Esophagus muscularis mucosa (tissue), 4 donors: ENCODE measurements around the gene HELZ2.
A peak's percentile ranks its signal among the peaks of the same experiment; 100 is the strongest.

Experiments used
- EP300 ChIP-seq: sonication (generic); formaldehyde crosslinking; IDR thresholded peaks from one replicate; pipeline ENCODE4 v1.6.1; 2017; ENCODE audit warnings: antibody characterized with exemption
- POLR2A ChIP-seq: fragments of 450-650 bp; IDR thresholded peaks from one replicate; pipeline ENCODE4 v1.6.1; 2017; ENCODE audit warnings: antibody characterized with exemption, moderate library complexity, mild to moderate bottlenecking, low read depth
- POLR2AphosphoS5 ChIP-seq, 2 donors: sonication (generic); formaldehyde crosslinking; IDR thresholded peaks; one replicate each; pipeline ENCODE4 v1.6.1; 2017; ENCODE audit warnings: antibody characterized with exemption in 2 of 2
- TF ChIP-seq, protein P1 (sequence below), 3 experiments: fragments of 200-600 bp in 2 of 3; fragments of 450-650 bp in 1 of 3; sonication (generic) in 2 of 3; IDR thresholded peaks; one replicate each; pipeline ENCODE4 v1.5.1; 2017 to 2019; ENCODE audit warnings: antibody characterized with exemption in 3 of 3, mild to moderate bottlenecking in 2 of 3, moderate library complexity in 1 of 3

DNA sequence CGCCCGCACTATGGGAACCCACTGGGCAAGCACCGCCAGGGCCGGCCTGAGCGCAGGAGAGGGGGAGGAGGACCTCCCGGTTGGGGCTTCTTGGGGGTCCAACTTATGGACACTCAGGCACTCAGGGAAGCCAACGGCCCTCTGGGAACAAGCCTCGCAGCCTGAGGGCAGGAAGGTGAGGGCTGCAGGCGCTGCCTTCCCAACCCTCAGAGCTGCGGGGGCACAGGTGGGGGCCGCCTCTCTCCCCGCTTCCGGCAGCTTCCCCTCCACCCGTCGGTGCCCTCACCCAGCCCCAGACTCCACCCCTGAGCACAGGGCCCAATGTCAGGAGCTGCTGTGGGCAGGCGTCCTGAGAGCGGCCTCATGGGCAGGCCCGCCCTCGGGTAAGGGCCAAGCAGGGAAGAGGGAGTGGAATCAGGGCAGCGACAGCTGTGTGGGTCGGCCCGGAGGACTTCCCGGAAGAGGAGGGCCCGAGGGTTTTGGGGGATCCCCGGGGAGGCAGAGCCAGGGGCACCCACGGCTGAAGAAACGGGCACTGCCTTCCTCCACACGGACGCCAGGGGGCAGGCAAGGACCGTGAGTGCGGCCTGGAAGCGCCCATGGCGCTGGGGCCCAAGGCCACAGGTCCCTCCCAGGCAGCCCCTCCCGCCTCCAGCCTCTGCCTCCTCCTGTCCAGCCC lies 36.4 kb downstream of the HELZ2 start:
- TF ChIP-seq, protein P1, sequence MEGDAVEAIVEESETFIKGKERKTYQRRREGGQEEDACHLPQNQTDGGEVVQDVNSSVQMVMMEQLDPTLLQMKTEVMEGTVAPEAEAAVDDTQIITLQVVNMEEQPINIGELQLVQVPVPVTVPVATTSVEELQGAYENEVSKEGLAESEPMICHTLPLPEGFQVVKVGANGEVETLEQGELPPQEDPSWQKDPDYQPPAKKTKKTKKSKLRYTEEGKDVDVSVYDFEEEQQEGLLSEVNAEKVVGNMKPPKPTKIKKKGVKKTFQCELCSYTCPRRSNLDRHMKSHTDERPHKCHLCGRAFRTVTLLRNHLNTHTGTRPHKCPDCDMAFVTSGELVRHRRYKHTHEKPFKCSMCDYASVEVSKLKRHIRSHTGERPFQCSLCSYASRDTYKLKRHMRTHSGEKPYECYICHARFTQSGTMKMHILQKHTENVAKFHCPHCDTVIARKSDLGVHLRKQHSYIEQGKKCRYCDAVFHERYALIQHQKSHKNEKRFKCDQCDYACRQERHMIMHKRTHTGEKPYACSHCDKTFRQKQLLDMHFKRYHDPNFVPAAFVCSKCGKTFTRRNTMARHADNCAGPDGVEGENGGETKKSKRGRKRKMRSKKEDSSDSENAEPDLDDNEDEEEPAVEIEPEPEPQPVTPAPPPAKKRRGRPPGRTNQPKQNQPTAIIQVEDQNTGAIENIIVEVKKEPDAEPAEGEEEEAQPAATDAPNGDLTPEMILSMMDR (IDR thresholded peaks at IDR 0.05), result peak; percentile 91 to 97 (median 93)
- TF ChIP-seq EP300, result no peak
- TF ChIP-seq POLR2A, result no peak
- peak; percentile 13 to 47 for TF ChIP-seq POLR2AphosphoS5 (IDR thresholded peaks at IDR 0.05)
